Endothelial cell of umbilical vein (primary cell): ENCODE results near the gene NXPH4.

Experiments
- MYC ChIP-seq: IDR thresholded peaks from one replicate; pipeline ENCODE4 v1.6.1; 2011; ENCODE audit warnings: mild to moderate bottlenecking, low read depth, low read length
- POLR2AphosphoS5 ChIP-seq: IDR thresholded peaks from 2 replicates; pipeline ENCODE4 v1.6.1; 2012; ENCODE audit warnings: low read depth, mild to moderate bottlenecking, control low read depth, low read length, moderate library complexity; ENCODE audit not compliant: insufficient read depth
- TF ChIP-seq, protein P1 (sequence below), 2 donors: IDR thresholded peaks; 1 replicate in 1 of 2; 2 replicates in 1 of 2; pipeline ENCODE4 v1.5.1; 2011; ENCODE audit warnings: low read length in 2 of 2, mild to moderate bottlenecking in 2 of 2, moderate library complexity in 2 of 2, control low read depth in 1 of 2, inconsistent platforms in 1 of 2, low read depth in 1 of 2; ENCODE audit not compliant: insufficient read depth in 1 of 2; ENCODE audit errors: extremely low read depth in 1 of 2

DNA sequence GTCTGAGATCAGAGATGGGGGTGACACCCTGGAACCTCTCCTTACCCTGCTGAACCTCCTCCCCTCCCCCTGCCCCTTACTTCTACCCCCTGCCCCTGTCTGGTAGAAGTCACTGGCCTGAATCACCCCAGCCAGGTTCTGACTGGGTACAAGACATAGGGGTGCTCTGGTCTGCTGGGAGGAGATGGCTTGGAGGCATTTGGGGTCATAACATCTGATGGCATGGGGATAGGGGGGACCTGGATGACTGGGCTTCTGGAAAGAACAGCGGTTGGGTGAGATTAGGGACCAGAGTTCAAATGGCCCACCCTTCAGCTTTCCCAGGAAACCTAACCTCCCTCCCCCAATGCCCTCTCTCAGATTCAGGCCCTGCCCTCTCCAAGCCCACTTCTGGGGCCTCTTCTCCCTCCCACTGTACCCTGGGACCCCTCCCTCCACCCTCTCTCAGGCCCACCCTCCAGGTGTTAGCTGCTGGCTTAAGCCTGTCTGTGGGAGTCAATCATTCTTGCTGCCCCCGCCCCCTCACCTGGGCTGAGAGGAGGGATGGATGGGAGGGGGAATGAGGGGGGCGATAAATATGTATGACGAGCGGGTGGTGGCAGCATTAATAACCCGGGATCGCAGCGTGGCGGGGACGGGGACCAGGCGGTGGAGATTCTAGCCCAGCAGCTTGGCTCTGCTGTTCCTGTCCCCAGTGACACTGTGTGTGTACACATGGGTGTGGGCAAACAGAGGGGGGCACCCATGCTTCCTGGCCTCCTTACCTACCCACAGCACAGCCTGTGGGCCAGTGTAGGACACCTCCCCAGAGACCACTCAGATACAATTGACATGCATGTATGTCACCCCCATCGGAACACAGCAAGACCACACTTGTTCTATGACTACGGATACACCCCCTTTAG lies 5.9 kb downstream of the NXPH4 start:
- TF ChIP-seq, protein P1, sequence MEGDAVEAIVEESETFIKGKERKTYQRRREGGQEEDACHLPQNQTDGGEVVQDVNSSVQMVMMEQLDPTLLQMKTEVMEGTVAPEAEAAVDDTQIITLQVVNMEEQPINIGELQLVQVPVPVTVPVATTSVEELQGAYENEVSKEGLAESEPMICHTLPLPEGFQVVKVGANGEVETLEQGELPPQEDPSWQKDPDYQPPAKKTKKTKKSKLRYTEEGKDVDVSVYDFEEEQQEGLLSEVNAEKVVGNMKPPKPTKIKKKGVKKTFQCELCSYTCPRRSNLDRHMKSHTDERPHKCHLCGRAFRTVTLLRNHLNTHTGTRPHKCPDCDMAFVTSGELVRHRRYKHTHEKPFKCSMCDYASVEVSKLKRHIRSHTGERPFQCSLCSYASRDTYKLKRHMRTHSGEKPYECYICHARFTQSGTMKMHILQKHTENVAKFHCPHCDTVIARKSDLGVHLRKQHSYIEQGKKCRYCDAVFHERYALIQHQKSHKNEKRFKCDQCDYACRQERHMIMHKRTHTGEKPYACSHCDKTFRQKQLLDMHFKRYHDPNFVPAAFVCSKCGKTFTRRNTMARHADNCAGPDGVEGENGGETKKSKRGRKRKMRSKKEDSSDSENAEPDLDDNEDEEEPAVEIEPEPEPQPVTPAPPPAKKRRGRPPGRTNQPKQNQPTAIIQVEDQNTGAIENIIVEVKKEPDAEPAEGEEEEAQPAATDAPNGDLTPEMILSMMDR (IDR thresholded peaks at IDR 0.05; ENCODE audit: extremely low read depth in 1 of 2, insufficient read depth in 1 of 2, low read depth in 1 of 2, low read length in 2 of 2) = no peak
- TF ChIP-seq MYC = no peak
- TF ChIP-seq POLR2AphosphoS5 = no peak
